ENCODE measurements around the gene DSCAM. TPM values are rescaled to one million over a fixed set of nuclear protein-coding genes. Genes with fewer than 3 reads are reported as not detected.

Gene DSCAM
- total RNA-seq, 4 donors from 2014 or later: 0.07 TPM; not detected in 3

- intact Hi-C loops (cut with DNase I; ENCODE audit: low total_unique reads): no loop called here
- Histone ChIP-seq H3K4me3 (no peak overlapping the region), H3K36me3 (no peaks in the 10 kb centered on the region), H3K27me3 (no peaks in the 10 kb centered on the region), H3K9me3 (no peaks in the 10 kb centered on the region), H3K27ac (no peak overlapping the region), H3K4me1 (no peaks in the 10 kb centered on the region)
- DNase-seq: no peak
- TF ChIP-seq CTCF (IDR thresholded peaks at IDR 0.05) (no peak), POLR2A (IDR thresholded peaks at IDR 0.05) (no peak)
Measured at GRCh38 chr21:40381111-40381510, 465.8 kb downstream of the DSCAM start.

- no peak overlapping the region for H3K27ac ChIP-seq
- no peak for TF ChIP-seq POLR2A (IDR thresholded peaks at IDR 0.05)
- no peak for TF ChIP-seq CTCF (IDR thresholded peaks at IDR 0.05)
- no peaks in the 10 kb centered on the region for H3K9me3 ChIP-seq
- H3K4me1 ChIP-seq: no peaks in the 10 kb centered on the region
- no peaks in the 10 kb centered on the region for H3K27me3 ChIP-seq
- H3K36me3 ChIP-seq: no peaks in the 10 kb centered on the region
- no peak for DNase-seq
- no peak overlapping the region for H3K4me3 ChIP-seq
- intact Hi-C loops (cut with DNase I; ENCODE audit: low total_unique reads): no loop called here
Measured at GRCh38 chr21:40379881-40380810, 466.8 kb downstream of the DSCAM start.

- Histone ChIP-seq H3K27ac (no peak overlapping the region), H3K36me3 (no peaks in the 10 kb centered on the region), H3K4me1 (no peaks in the 10 kb centered on the region), H3K27me3 (no peaks in the 10 kb centered on the region), H3K9me3 (no peaks in the 10 kb centered on the region), H3K4me3 (no peak overlapping the region)
- DNase-seq: no peak
- intact Hi-C loops (cut with DNase I; ENCODE audit: low total_unique reads): no loop called here
- TF ChIP-seq POLR2A (IDR thresholded peaks at IDR 0.05) (no peak), CTCF (IDR thresholded peaks at IDR 0.05) (no peak)
Measured at GRCh38 chr21:40377135-40377534, 469.8 kb downstream of the DSCAM start.

- H3K27ac ChIP-seq: no peak overlapping the region
- no peak overlapping the region for H3K4me3 ChIP-seq
- no peaks in the 10 kb centered on the region for H3K4me1 ChIP-seq
- TF ChIP-seq POLR2A (IDR thresholded peaks at IDR 0.05): no peak
- no peak for TF ChIP-seq CTCF (IDR thresholded peaks at IDR 0.05)
- intact Hi-C loops (cut with DNase I; ENCODE audit: low total_unique reads): no loop called here
- DNase-seq: no peak
- H3K9me3 ChIP-seq: no peaks in the 10 kb centered on the region
- no peaks in the 10 kb centered on the region for H3K36me3 ChIP-seq
- no peaks in the 10 kb centered on the region for H3K27me3 ChIP-seq
Measured at GRCh38 chr21:40373761-40374160, 473.2 kb downstream of the DSCAM start.

GRCh38 chr21:40372506-40372905, 474.5 kb downstream of the DSCAM start:
- H3K27me3 ChIP-seq: no peaks in the 10 kb centered on the region
- H3K4me3 ChIP-seq: no peak overlapping the region
- no peak for DNase-seq
- no peaks in the 10 kb centered on the region for H3K4me1 ChIP-seq
- no peaks in the 10 kb centered on the region for H3K9me3 ChIP-seq
- H3K27ac ChIP-seq: no peak overlapping the region
- TF ChIP-seq CTCF (IDR thresholded peaks at IDR 0.05) (no peak), POLR2A (IDR thresholded peaks at IDR 0.05) (no peak)
- no peaks in the 10 kb centered on the region for H3K36me3 ChIP-seq
- intact Hi-C loops (cut with DNase I; ENCODE audit: low total_unique reads): no loop called here

Data from uterus (tissue), 4 donors.